Activated CD4-positive, CD25-positive, alpha-beta regulatory T cell treated with anti-CD3 and anti-CD28 coated beads, Interleukin-2, amount 50 U/mL, for 24 hours (primary cell): ENCODE results near the gene TPMT.
A peak's percentile ranks its signal among the peaks of the same experiment; 100 is the strongest.
"Not testable (repeated sequence)": the region's sequence is repeated elsewhere in the genome, so short reads cannot be mapped to it uniquely, and the experiment has no call there.

Experiments used
- ATAC-seq, 2 donors: fragments of 150-1000 bp; cut with Tn5 transposase; one replicate each; pipeline ENCODE4 v1.10.0; 2021; ENCODE audit warnings: mild to moderate bottlenecking in 1 of 2, moderate library complexity in 1 of 2

Gene TPMT

DNA sequence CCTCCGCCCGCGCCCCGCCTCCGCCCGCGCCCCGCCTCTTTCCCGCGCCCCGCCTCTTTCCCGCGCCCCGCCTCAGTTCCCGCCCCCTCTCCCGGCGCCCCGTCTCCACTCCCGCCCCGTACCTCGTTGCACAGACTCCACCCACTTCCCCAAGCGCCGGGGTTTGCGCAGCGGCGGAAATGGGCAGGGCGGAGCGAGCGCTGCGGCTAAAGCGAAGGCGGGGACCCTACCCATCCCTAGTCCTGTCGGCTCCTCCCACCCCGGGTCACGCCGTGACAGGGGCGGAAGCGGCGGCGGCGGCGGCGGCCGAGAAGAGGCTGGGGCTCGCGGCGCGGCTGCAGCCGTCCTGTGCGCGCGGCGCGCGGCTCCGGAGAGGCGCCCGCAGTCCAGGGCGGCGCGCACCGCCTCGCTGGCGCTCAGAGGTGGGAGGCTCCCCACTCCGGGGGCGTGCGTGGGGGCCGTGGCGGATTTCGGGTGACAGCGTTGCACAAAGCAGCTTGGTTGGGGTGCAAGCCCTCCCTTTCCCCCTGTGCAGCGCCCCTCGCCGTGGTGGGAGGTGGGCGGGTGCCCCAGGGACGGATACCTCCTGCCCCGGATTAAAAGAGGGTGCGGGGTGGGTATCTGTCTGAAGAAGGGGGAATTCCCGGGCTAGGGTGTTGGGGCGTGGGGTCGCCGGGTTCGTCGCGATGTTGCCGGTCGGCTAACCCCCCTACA is 430 bp upstream of the TPMT start, which contains the start of gene KDM1B:
TSS of gene KDM1B (plus strand) at position 273 of the 714 bp plus-strand sequence. CDS start 4,474 bp downstream, outside the sequence.
- peak; percentile 89 to 90 for ATAC-seq

DNA sequence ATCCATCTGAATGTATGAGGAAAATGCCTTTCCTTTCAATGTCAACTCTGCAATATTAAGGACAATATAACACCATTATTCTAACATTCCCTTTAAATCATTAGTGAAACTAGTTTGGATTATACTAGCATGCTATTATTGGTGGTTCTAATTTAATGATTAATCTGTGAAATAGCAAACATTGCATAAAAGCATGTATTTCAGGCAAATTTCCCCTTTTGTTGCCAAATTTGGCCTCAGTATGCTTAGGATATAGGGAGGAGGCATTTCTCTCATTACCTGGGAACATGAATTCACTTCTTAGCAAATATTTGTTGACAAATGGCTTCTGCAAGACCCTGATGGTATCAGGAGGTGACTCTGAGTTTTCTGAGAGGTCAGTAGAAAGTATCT is 1.6 kb downstream of the TPMT start:
- no peak for ATAC-seq

DNA sequence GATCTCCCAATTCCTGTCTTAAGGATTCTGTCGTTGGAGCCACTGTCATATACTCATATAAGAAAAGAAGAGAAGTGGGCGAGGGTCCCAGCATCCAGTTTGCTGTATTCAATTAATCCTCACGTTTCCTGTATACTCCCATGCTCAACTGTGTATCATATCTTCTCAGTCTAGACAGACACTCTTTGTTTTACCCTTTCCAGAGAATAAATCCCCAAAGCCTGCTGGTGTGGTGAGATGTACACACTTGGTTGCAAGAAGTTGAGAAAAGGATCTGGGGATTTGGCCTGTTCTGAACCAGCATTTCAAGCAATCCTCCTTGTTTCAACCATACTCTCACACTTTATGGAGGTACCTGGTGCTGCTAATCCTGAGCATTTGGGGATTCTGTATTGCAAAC is 3.1 kb downstream of the TPMT start:
- no peak for ATAC-seq

DNA sequence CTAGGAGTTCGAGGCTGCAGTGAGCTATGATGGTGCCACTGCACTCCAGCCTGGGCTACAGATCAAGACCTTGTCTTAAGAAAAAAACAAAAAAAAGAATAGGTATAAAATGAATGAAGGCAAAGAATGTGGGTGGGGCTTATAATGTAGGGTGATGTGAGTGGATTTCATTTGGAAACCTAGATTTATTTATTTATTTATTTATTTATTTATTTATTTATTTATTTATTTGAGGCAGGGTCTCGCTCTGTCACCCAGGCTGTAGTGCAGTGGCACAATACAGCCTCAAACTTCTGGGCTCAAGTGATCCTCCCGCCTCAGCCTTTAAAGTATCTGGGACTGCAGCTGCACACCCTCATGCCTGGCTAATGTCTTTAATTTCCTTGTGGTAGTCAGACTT is 3.5 kb downstream of the TPMT start:
- not testable (repeated sequence) for ATAC-seq

DNA sequence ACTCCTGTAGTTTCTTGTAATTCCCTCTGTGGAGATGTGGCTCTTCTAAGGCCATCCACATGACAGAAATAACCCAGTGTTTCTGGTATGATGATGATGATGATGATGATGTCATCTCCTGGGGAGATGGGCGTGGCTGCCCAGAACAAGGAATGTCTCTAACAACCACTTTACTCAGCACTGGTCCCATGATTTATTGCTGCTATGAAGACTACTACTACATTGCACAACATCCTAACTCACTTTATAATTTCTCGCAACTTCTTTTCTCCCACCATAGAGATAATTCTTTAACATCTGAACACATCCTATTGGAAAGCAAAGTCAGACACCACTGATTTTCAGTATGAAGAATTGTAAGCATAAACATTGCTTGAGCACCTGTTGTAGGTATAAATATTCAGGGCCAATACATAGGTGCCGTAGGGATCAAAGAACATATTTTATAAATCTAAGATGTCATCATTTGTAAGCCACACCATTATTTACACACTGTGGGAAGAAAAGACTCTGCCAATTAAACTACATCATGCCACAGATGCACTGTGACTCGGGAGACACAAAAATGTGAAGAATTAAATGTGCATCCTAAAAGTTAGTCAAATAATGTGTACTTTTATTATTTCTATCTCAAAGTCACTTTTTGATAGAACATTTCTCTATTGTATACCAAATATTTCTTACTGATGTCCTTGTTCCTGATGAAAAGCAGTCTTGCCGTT is 6.4 kb downstream of the TPMT start:
- ATAC-seq = no peak

DNA sequence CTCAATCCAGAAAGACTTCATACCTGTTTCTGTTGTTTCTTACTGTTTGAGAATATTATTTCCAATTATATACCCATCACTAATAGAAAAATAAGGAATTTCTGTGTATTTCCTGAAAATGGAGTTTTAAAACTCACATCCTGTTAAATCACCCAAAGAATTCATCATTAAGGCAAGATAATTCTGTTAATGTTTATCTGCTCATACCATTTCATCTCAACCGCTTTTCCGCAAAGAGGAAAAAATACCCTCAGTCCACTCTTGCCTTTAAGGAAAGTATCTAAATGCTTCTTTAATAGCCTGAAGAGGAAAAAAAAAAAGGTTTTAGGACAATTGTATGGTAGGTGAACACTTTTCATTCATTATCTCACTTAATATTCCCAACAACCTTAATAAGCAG is 7.3 kb downstream of the TPMT start:
- ATAC-seq = no peak

DNA sequence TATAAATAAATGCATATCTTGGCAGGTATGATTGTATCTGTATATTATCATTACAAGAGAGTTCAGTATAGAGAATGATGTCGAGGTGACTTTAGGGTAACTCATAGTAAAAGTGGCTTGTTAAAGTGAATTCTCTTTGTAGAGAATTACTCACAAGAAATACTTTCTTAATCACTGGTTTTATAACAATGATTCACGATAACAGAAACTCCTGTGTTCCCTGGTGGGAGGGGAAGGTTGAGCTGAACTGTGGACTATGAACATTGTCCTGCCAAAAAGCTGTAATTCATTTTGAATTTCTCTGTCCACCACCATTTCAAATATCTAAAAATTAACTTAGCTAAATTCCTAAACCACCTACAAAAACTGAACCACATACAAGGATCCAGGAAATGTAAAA is 7.7 kb downstream of the TPMT start:
- ATAC-seq = peak; percentile 76 to 88

DNA sequence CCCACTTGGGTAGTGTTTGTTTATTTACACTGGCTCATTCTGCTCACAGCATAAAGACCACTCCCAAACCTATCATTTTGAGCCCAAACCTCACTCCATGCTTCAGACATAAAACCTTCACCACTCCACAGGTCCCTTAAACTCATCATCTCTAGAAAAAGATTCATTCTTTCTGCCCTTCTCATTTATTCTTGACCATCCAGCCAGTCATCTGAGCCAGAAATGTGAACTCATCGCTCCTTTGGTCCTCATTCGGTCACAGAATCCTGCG is 12.4 kb downstream of the TPMT start:
- no peak for ATAC-seq

DNA sequence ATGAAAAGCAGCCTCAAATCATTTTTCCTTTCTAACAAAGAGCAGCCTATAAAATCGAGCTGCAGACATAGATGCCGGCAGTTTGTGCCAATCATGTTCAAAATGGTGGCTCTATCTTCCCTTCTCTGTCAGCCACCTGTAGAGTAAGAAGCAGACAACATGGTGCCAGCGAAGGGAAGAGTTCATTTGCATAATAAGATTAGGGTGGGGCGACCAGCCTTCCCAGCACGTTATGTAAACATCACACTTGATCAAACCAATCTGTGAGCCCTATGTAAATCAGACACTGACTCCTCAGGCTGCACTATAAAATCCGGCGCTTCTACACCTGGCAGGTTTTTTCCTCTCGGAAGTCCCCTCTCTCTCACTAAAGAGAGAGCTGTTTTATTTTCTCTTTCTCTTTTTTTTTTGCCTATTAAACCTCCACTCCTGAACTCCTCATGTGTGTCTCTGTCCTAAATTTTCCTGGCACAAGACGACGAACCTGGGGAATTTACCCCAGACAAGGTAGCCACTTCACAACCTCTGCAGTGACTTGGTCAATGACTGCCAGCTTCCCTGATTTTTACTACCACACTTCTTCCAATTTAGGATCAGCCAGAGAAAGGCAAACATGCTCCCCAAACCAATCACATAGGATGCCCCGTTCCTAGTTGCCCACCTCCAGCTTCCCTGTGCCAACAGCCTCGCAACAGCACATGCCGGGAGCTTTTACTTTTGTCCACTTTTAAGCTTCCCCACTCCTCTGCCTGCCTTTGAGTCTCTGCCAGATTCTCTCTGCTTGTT is 12.9 kb downstream of the TPMT start:
- ATAC-seq = no peak

DNA sequence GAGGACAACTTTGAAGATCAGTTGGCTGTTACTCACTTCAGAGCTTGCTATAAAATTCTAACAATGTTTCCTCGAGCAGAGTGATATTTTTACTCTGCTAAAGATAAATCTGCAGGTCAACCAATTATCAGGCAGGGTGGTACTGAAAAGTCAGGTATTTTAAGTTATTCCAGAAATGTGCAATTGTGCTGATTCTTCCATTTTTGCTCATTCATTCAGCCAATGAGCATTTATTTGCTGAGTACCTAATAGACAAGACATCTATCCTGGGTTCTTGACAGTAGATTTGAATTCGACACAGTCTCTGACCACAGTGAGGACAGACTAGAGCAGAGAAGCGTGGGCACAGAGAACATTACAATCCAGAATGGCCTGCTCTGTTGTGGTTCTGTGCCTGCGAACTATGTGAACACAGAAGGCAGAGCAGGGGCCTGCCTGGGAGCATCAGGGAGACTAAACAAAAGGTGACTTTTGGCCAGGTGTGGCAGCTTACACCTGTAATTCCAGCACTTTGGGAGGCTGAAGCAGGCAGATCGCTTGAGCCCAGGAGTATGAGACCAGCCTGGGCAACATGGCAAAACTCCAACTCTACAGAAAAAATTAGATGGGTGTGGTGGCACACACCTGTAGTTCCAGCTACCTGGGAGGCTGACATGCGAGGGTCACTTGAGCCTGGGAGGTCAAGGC is 14.8 kb downstream of the TPMT start:
- no peak for ATAC-seq

DNA sequence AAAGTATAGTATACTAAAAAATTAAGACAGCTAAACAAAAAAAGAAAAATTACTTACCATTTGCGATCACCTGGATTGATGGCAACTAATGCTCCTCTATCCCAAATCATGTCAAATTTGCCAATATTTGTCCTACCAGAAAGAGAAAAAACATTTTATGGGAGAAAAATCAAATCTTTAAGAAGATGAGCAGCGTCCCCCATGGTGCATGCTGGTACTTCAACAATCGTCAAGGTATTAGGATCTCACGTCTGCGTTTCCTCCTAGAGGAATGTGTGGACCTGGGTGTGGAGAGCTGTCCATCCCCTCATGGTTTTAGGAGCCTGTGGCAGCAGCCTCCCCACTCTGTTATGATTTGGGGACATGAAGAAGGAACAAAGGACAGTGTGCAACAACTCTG is 16.0 kb downstream of the TPMT start:
- ATAC-seq = no peak

DNA sequence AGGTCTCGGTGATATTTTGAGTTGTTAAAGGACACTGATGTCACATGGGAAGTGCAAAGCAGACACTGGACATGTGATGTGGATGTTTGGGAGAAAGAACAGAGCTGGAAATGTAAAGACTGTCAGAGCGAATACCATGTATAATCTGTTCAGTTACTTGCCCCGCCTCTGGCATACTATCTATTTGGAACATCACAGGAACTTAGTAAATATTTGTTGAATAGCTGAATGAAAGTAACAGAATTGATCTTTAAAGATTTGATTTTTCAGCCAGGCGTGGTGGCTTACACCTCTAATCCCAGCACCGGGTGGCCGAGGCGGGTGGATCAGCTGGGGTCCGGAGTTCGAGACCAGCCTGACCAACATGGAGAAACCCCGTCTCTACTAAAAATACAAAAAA is 18.6 kb downstream of the TPMT start:
- ATAC-seq = no peak

DNA sequence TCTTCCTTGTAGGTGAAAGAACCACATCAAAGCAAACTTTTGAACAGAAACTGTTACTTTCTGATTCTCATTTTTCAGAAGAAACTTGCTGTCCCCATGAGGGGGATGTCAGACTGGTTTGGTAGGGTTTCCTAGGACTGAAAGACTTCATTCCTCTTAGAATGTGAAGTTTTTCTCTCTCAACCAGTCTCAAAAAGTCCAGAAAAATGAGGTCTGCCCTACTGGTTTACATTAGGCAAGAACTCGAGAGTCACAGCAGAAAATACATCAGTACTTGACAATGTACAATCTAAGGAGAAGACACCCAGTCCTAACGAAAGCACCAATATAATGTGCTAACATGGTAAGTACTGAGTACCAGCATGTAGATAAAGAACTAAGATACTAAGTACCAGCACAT is 19.7 kb downstream of the TPMT start:
- ATAC-seq = no peak

DNA sequence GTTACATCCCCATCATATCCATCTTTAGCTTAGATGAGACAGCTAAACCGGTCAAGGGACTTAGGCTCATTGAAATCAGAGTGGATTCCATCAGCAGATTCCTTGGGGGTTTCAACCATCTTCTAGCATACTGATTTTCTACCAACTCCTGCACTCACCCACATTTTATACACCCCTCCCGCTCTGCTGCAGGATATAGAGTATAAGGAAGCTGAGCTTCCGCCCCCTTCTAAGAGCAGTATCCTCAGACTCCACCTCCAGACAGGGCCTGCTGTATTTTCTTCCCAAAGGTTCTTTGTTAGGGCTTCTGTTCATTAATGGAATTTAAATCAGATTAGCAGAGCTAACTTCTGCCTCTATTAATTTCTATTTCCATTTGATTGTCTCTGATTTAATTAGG is 22.5 kb downstream of the TPMT start:
- ATAC-seq = no peak

DNA sequence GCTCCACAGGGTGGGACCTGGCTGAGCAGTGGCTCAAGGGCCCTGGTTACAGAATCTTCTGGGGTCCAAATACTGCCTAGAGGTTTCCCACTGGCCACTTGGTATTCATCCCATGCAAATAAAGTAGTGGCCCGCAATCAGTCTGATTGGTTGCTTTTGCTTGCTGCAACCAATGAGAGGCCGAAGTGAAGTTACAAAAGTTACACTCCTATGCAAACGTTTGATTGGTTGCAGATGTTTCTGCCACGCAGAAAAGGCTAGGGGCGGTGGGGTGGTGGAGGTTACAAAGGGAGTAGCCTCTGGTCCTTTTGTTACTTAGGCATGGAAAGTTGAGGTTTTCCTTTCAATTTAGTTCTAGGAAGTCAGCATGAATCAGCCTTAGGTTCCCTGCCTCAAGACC is 28.8 kb downstream of the TPMT start:
- ATAC-seq = no peak

DNA sequence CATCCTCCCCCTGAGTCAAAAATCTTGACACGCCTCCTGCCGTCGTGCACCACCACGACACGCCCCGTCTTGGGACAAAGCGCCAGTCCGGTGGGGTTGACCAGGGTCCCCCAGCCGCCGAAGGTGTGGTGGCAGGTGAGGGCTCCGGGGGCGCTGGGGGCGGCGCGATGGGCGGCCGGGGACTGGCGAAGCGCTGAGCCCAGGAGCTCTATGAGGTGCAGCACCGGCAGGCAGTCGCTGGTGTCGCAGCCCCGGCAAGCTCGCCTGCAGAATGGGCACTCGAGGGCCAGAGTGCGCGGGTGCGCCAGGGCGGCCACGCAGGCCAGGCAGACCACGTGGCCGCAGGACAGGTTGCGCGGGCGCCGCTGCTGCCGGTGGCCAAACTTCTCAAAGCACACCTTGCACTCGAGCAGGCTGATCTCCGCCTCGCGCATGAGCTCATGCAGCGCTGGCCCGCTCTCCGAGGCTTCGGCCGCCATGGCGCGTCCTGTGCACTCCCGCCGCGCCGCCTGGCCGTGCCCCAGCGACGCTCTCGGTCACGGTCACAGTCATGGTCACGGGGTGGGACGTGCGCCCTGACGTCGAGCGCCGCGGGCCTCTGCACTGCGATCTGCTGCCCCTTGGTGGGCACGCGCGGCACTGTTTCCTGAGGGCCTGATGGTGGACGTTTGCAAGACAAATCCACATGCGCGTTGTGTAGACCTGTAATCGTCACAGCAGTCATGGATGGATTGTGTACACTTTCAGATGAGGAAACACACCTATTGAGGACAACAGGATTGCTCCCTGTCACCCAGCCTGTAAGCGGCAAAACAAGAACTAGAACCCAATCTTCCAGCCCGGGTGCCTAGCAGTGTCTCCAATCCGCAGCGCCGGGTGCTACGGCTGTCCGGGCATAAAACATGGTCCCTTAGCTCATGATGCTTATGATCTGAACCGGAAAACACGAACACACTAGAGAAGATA is 32.5 kb downstream of the TPMT start, which contains the start of gene NHLRC1:
TSS of gene NHLRC1 (minus strand) at position 550 of the 966 bp plus-strand sequence. CDS start at position 479, 71 bp downstream.
- peak; percentile 97 to 98 for ATAC-seq

DNA sequence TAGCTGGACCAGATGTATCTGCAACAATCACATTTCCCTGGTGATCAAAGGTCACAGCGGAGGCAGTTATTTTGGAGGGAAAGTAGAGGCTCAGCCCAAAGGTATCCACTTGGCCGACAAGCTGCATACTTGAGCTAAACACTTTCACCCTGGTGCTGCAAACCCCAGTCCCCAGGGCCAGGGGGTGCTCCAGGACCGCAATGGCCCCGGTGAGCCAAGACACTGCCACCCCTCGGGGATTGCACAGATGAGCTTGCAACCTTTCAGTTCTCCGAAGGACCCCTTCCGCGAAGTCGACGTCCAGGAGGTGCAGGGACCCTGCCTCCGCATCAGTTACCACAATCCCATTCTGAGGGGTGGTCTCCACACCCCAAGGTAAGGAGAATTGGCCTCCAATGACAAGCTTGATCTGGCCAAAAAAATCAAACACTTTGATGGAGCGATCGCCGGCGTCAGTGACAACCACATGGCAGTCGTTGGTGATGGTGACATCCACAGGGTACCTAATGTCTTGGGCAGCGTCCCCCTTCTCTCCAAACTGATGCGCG is 33.2 kb downstream of the TPMT start:
- no peak for ATAC-seq

DNA sequence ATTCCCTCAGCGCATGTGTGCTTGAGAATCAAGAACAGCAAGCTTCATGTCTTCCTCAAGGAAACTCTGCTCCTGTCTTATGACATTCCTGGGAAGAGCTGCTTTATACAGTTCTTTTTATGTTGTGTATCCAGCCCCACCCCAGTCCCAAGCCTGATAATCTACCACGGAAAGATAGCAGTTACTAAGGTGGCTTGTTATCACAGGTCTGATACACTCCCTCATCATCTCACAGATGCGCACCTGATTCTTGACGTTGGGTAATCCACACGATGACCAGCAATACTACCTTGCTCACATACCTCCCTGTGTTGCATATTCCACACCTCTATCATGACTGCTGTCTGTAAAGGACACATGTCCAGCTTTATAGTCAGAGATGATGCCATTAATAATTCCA is 35.6 kb downstream of the TPMT start:
- no peak for ATAC-seq

DNA sequence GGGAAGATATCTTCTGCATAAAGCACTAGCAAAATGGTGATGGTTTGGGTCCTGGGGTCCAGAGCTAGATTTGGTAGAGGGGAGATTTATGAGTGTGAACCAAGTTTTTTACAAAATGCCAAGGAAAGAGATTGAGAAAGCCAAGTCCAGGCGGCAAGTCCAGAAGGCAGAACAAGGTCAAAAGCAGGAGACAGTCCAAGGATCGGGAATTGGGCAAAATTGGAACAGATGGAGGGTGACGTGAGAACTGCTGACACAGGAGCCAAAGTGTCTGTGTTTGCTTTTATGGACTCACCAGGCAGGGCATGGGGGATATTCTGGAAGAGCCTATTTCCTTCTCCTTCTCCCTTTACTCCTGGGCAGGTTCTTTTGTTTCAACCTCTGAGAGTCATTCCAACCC is 36.5 kb downstream of the TPMT start:
- ATAC-seq = no peak

DNA sequence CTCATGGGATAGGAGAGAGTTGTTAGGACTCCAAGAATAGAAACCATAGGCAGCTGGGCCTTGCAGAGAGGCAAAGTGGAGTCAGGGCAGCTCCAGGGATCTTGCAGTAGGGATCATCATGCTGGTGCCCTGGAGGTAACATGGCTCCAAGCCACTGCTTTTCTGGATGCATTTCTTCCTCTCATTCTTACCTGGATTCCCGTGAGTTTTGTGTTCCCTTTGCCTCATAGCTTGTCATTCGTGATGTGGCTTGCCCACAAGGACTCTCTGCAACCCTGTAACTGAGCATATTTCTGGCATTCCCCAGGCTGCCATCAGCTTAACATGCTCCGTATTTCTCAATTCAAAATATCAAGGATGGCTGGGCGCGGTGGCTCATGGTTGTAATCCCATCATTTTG is 37.7 kb downstream of the TPMT start:
- ATAC-seq = no peak

DNA sequence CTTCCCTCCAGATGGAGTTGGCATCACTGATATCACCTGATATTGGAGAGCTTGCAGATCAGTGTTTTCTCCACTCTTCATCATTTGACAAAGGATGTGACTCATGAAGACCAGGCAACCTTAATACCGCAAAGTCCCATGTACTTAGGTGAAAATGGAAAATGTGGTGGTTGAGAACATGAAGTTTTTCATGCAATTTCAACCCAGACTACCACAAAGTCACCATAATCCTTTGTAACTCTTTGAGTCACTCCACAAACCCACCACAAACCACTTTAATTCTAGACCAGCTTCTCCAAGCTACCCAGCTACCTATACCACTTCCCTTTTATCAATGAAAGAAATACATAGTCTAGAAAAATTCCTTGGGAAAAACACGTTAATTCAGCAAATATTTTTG is 39.5 kb downstream of the TPMT start:
- peak; percentile 77 to 79 for ATAC-seq

DNA sequence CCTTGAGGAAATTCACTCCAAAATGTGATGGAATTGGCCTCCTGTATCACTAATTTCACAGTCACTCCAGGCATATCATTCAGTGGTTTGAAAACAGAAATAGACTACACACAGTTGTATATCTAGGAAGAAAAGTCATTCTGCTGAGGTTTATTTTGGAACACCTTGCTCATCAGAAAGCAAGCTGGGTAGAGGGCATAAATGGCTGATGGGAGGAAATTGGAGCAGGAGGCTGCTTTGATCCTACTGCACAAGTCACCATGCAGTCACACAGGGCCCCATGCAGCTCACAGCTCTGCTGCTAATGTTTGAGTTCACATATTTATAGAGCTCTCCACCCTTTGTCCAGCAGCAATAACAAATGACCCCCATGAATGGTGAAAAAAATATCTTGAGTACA is 44.7 kb downstream of the TPMT start:
- no peak for ATAC-seq
